HL-60 (cell line): ENCODE data around the gene CADM2.

ENCODE experiments used
- DNase-seq, 2 experiments: peaks; one replicate each; pipeline ENCODE4 v3.0.0-alpha.2; 2010 to 2020; ENCODE audit warnings: low read depth in 1 of 2, low spot score in 1 of 2
- H3K27ac ChIP-seq: fragments of 250-450 bp; sonication (Bioruptor Pico); replicated peaks from 2 replicates; pipeline ENCODE4 v1.5.1; 2020; ENCODE audit warnings: mild to moderate bottlenecking, moderate library complexity
- H3K27me3 ChIP-seq: fragments of 250-450 bp; sonication (Bioruptor Pico); 2 replicates; pipeline ENCODE4 v1.5.1; 2021; ENCODE audit warnings: mild to moderate bottlenecking, moderate library complexity; ENCODE audit not compliant: insufficient read depth, poor library complexity, severe bottlenecking
- H3K4me3 ChIP-seq: replicated peaks from 2 replicates; pipeline ENCODE4 v1.5.1; 2011; ENCODE audit warnings: mild to moderate bottlenecking, control low read depth, low read length; ENCODE audit not compliant: insufficient read depth
- CTCF ChIP-seq: IDR thresholded peaks from one replicate; pipeline ENCODE4 v1.5.1; 2011; ENCODE audit warnings: low read length, control low read depth, inconsistent platforms; ENCODE audit not compliant: insufficient read depth
- GABPA ChIP-seq: IDR thresholded peaks from 2 replicates; pipeline ENCODE4 v1.6.1; 2012; ENCODE audit warnings: low read depth
- POLR2AphosphoS5 ChIP-seq: IDR thresholded peaks from 2 replicates; pipeline ENCODE4 v1.6.1; 2012; ENCODE audit warnings: low read depth
- SPI1 ChIP-seq: IDR thresholded peaks from 2 replicates; pipeline ENCODE4 v1.6.1; 2012; ENCODE audit warnings: low read depth, mild to moderate bottlenecking, borderline replicate concordance
- TF ChIP-seq, protein P1 (sequence below): IDR thresholded peaks from 2 replicates; pipeline ENCODE4 v1.6.1; 2012; ENCODE audit warnings: low read depth; ENCODE audit not compliant: insufficient replicate concordance

CADM2 gene

DNA sequence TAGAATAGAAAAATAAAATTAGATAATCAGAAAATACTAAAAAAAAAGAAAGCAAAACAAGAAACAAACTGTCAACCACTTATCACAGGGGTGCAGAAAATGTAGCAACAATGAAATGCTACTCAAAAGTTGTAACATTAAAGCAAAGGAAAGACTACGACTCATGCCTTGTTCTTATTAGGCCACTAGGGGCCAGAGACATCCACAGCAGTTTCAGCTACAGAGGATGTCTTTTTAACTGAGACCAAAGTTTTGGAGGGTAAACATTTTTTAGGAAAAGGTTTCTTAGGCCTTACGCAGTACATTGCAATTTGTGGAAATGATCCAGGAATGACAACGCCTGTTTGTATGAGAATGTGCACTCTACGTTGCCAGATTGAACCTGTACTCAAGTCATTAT is 15.4 kb upstream of the CADM2 start:
- H3K27ac ChIP-seq, result no peak overlapping the region
- TF ChIP-seq, protein P1, sequence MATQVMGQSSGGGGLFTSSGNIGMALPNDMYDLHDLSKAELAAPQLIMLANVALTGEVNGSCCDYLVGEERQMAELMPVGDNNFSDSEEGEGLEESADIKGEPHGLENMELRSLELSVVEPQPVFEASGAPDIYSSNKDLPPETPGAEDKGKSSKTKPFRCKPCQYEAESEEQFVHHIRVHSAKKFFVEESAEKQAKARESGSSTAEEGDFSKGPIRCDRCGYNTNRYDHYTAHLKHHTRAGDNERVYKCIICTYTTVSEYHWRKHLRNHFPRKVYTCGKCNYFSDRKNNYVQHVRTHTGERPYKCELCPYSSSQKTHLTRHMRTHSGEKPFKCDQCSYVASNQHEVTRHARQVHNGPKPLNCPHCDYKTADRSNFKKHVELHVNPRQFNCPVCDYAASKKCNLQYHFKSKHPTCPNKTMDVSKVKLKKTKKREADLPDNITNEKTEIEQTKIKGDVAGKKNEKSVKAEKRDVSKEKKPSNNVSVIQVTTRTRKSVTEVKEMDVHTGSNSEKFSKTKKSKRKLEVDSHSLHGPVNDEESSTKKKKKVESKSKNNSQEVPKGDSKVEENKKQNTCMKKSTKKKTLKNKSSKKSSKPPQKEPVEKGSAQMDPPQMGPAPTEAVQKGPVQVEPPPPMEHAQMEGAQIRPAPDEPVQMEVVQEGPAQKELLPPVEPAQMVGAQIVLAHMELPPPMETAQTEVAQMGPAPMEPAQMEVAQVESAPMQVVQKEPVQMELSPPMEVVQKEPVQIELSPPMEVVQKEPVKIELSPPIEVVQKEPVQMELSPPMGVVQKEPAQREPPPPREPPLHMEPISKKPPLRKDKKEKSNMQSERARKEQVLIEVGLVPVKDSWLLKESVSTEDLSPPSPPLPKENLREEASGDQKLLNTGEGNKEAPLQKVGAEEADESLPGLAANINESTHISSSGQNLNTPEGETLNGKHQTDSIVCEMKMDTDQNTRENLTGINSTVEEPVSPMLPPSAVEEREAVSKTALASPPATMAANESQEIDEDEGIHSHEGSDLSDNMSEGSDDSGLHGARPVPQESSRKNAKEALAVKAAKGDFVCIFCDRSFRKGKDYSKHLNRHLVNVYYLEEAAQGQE, result no peak
- TF ChIP-seq GABPA (no peak), CTCF (no peak), POLR2AphosphoS5 (no peak), SPI1 (no peak)
- H3K27me3 ChIP-seq, result no peaks in the 10 kb centered on the region
- no peak overlapping the region for H3K4me3 ChIP-seq
- DNase-seq, result no peak

- no peaks in the 10 kb centered on the region for H3K27me3 ChIP-seq
- no peak overlapping the region for H3K4me3 ChIP-seq
- DNase-seq, result no peak
- no peak overlapping the region for H3K27ac ChIP-seq
- no peak for TF ChIP-seq CTCF
- peak; percentile 18; the same call in 1 of the 2 replicates for TF ChIP-seq SPI1
- TF ChIP-seq POLR2AphosphoS5, result no peak
- TF ChIP-seq, protein P1, result peak; percentile 90
- no peak for TF ChIP-seq GABPA
Observed at GRCh38 chr3:84946240-84946639, 12.5 kb upstream of the CADM2 start.

DNA sequence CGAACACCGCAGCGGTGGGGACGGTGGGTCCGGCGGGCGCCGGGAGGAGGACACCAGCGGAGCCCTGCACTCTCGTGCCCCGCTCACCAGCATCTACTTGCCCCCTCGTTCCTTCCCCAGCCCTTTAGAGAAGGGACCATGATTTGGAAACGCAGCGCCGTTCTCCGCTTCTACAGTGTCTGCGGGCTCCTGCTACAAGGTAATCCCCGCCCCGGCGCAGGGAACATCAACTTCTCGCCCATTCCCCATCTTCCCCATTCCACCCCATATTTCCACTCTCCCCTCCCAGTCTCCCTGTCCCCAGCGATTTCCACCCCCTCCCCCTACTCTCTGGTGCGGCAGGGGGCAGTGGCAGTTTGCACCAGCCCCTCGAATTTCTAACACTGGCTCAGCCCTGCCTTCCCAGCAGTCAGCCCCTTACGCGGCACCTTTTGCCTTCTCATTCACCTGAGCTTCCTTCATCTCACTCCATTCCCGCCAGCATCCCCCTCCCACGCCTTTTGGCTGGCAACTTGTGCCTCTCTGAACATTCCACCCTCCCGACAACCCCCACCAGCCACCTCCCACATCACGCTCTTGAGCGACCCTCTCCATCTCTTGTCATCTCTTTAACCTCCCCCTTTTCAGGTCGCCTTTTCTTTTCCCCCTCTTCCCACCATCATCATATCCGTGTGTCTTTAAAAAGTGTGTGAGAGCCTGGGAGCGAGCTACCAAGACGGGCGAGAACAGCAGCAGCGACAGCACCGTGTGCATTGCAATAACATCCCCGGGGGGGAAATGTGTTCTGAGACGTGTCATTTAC is 882 bp downstream of the CADM2 start:
- TF ChIP-seq CTCF (no peak), GABPA (no peak), SPI1 (no peak), POLR2AphosphoS5 (no peak)
- TF ChIP-seq, protein P1, result no peak
- Histone ChIP-seq H3K27ac (no peak overlapping the region), H3K27me3 (peaks cover 23% of the 10 kb centered on the region), H3K4me3 (peak overlapping the region; percentile 54)
- no peak for DNase-seq
